Globus pallidus (tissue), 1 donor: Measurements from ENCODE around the gene GALNT18.
A peak's percentile ranks its signal among the peaks of the same experiment; 100 is the strongest.

Source experiments
- DNase-seq: peaks from one replicate; pipeline ENCODE4 v3.0.0-alpha.2; 2015; ENCODE audit warnings: low spot score

GALNT18 gene

GRCh38 chr11:11432621-11433319, 189.0 kb downstream of the GALNT18 start:
- DNase-seq = no peak

DNA sequence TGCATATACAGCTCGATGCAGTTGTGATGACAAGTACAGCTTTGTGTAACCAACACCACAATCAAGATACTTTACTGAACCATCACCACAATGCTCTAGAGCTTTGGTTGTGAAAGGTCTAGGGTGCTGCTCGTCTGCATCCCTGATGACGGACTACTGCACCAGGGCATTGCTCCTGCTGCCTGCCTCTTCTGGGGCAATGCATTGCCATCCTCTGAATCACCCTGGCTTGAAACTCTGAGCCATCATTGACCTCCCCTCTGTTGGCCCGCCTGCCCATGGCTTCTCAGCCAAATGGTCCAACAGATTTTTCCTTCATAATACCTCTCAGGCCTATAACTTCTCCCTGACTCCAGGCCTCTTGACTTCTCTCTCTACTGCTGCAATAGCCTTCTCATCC, 191.4 kb downstream of the GALNT18 start:
- no peak for DNase-seq

DNA sequence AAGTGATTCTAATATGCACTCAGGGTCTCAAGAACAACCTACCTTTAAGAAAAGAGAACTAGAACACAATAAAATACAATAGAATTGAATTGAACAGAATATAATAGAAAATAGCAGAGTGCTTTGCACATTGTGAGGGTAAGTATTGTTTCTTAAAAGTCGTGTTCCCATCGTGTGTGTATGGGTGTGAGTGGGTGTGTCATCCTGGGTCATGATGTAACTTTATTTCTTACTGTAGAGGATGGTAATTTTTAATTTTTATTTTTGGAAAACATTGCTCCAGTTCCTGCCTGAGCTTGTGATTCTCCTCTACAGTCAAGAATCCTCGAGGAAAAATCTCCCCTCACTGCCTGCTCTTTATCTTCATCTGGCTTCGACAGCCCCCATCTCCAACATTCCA, 193.1 kb downstream of the GALNT18 start:
- DNase-seq = no peak

DNA sequence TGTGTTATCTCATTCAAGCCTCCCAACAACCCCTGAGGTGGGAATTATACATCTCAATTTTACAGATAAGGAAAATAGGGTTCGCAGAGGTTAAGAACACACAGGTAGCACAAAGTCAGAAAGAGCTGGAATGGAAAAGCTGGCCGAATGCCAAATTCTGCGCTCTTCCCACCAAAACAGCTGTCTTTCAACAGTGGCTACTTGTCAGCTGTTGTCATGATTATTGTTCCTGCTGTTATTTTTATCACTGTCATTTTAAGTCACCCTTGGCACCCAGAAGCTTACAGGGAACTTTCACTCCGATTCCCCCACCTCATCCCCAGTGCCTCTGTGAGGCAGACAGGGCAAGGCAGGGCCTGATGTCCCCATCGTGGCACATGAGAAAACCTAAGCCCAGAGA, 194.3 kb downstream of the GALNT18 start:
- DNase-seq = no peak

GRCh38 chr11:11427140-11427539, 194.7 kb downstream of the GALNT18 start:
- DNase-seq = no peak

DNA sequence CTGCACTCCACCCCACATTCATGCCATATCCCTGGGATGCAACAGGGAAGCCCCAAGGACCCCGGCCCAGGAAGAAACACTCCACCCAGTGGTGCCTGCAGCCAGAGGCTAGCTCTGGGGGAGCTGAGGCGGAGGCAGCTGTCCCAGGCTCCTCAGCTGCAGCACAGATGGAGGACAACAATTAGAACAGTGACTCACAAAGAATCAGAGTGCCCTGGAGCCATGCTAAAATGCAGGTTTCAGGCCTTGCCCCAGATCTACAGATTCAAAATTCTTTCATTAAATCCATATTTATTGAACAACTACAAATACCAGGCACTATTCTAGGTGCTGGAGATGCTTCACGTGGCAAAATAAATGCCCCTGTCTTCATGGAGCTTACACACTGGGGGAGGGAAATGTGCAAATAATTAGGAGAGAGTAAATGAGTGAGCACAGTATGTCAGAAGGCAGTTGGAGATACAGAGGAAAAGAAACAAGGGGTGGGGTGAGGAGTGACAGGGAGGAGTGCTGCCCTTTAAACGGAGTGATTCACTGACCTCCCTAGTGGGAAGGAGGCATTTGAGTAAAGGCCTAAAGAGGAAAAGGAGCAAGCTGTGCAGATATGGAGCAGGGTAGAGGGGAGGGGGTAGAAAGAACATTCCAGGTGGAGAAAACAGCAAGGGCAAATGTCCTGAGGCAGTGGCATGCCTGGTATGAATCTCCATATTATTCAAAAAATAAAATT, 195.4 kb downstream of the GALNT18 start:
- no peak for DNase-seq

DNA sequence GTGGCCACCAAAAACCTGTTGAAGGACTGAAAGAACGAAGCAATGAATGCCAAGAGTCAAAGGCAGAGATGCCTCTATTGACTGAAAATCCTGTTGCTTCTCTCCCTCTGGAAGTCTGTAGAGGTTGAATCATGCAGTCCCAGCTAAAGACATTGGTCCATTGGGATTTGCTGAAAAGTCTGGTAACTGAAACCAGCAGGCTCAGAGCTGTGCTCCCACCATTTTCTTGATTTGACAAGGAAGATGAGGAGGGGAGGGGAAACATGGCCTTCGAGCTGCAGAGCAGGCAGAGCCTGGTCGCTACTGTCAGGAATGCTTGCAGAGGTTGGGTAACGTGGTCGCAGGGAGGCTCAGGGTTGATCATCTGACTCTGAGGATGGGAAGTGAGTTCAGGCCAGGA, 196.0 kb downstream of the GALNT18 start:
- no peak for DNase-seq

GRCh38 chr11:11424688-11425087, 197.1 kb downstream of the GALNT18 start:
- DNase-seq = no peak

DNA sequence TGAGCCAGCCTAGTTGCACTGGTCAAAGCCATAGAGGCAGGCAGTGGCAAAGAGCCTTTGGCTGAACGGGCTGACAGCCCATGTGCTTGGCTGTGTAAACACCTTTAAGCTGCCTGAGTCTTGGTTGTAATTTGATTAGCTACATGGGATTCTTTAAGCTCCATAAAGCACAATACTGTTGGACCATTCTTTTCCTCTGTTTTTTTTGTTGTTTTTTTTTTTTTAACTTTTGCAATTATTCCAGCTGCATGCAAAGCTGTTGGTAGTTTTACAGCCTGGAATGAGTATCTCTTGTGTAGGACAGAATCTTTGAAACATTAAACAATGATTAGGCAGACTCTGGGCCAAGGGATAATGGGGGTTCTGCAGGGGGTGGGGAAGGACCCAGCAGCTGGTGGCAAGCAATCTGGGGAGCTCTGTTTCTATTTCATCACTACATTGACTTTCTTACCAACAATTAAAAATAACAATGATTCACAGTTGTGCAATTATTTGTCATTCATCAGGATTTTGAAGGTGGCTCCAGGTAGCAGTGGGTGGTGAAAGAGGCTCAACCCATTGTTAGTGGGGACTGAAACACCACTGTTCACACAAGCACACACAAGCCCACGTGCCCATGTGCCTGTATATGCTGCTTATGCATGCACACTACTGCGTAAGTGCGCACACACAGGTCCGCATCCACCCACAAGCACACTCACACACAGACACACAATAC, 199.2 kb downstream of the GALNT18 start:
- DNase-seq = no peak

GRCh38 chr11:11421509-11421908, 200.3 kb downstream of the GALNT18 start:
- DNase-seq = no peak

DNA sequence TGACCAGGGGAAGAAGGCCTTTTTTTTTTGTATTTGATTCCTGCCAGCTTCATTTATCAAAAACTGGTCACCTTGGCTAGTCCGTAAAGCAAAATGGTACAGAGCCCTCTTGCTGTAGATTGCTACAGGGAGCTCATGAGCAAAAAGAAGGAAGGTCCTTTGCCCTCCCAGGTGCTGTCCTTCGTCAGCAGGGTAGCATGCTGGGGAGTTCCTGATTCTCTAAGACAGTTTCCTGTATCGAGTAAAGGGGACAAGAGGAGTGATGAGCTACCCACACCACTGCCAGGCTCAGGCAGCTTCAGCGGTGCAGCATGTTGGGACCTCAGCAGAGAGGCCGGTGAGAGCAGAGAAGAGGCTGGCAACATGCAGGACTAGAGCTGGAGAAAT, 200.9 kb downstream of the GALNT18 start:
- DNase-seq = no peak

DNA sequence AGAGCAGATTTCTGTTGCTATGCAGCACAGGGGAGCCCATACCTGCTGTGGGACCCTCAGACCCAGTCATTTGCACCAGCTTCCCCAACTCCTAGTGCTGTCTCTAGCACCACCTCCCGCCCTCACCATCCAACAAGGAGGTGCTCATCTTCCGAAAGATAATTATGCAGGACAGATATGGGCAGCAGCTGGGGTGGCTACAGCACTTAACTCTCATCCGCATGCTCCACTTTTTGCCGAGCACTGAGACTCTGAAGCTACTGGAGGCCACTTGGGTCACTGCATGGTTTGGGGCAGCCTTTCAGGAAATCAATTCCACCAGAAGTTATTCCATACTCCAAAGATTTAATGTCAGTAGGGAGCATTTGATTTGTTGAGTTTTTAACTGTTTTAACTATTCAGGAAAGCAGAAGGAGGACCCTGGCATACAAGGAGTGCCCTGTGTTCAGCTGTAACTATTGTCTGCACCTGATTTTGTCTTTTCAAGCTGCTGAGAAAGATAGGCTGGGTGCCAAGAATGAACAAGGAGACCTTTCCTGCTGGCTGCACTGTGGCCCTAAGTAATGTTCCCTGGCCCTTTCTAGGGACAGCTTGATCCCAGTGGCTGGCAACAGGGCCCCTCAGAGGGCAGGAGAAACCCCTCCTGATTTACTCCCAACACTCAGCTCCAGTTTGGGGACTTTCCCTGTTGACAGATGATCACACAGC, 201.5 kb downstream of the GALNT18 start:
- DNase-seq = no peak

- no peak for DNase-seq
Measured at GRCh38 chr11:11419747-11420146, 202.1 kb downstream of the GALNT18 start.

DNA sequence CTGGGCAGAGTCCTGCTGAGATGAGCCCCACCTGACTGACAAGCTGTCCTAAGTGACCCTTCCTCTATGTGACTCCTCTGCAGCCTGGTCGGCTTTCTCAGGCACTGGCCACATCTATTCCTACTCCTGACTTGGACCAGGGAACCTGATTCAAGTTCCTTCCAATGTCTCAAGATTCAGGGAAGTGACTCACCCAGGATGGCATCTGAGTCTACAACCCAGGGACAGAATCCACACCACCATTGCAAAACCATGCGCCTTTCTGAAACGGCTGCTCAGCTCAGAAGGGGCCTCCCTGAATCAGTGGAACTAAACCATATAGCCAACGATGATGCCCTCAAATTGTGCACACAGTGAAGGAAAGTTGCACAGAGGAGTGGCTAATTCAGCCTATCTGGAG, 204.9 kb downstream of the GALNT18 start:
- no peak for DNase-seq

DNA sequence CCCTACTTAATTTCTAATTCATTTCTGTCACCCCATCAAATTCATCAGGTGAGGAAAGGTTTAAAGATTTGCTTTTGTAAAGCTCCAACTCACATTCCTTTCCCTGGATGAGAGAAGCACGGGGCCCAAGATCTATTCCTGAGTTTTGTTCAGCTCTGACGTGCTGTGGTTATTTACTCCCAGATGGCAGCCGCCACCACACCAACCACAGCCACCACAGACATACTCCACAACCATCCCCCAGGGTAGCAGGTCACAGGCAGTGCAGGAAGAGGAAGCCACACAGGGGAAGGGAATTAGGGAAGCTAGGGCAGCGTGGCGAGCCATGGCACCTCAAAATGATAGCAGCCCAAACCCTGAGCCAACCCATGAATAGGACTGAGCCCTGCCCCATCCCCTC, 205.3 kb downstream of the GALNT18 start:
- peak; percentile 33 for DNase-seq

- DNase-seq = no peak
Measured at GRCh38 chr11:11415901-11416300, 205.9 kb downstream of the GALNT18 start.

DNA sequence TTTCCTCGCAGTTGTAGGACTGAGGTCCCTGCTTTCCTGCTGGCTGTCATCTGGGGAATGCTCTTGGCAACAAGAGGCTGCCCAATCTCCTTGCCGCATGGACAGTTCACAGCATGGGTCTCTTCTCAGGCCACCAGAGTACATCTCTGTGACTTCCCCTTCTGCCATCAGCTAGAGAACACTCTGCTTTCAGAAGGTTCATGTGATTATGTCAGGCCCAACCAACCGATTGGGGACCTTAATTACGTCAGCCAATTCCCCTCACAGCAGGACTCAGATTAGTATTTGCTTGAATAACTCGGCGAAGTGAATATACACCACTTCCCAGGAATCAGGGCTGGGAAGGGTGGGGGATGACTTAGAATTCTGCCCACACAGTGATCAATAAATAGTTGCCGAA, 206.8 kb downstream of the GALNT18 start:
- no peak for DNase-seq

DNA sequence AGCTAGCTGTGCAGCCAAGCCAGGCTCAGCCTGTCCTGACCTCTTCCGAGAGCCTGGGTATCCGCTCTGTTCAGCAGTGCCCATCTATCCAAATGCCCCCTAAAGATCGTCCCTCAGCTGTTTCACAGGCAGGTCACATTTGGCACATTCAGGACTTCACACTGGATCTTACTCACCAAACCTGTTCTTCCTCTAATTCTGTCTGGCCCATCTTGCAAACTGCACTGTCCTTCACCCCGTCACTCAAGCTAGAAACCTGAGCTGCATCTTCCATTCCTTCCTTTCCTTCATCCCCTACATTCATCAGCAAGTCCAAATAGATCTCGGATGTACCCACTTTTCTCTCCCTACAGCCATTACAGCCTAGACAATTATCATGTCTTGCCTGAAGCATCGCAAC, 208.0 kb downstream of the GALNT18 start:
- DNase-seq = no peak

DNA sequence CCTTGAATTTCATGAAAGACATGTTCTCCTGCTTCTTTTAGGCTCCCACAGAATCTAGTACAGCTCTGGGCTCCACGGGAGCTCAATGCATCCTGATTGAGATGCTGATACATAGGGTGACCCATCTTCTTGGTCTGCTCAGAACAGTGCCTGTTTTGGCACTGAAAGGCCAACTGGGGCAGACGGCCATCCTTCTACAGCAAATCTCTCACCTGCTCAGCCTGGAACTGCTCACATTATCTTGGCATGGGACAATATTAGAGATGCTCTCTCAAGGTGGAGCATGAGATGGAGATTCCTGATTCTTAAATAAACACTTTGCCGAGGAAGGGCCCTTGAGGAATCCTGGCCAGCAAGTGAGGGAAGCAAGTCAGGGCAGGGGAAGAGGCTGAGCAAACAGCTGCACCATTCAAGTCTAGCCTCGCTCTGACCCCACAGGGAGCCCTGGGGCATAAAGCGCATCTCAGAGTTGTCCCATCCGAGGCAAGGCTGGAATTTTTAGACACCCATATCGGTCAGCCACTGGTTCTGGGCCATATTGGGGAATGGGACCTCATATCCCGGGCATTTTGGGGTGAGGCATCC, 210.3 kb downstream of the GALNT18 start:
- no peak for DNase-seq

DNA sequence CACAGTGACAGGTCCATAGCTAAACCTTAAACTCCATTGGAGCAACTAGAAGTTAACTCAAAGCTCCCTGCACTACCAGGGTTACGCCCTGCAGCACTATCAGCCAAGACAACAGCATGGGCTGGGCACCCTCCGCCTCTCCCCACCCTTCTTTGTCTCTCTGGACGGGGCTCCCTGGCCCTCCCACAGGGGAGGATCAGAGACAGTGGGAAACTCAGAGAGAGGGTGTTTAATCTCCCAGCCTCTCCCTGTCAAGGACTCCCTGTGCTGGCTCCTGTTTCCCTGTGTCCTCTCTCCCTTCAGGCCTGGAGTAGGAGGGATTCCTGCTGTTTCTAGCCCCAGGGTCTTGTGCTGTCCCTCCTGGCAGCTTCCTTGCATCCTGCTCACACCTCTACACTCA, 211.9 kb downstream of the GALNT18 start:
- DNase-seq = no peak

DNA sequence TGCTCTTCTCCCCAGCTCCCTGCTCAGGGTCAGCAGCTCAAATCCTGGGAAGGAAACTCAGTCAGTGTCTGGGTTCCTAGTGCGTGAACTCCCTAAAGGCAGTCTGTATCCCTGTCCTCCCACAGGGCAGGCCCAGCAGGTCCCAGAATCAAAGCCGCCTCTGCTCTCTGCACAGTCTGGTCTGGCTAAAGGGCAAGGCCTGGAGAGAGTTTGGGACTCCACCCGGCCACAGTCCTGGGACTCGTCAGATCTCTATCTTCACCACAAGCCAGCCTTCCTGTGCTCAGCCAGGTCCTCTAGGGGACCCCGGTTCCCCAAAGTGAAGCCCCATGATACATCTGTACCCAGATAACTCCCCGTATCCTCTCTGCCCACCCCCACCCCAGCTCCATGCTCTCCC, 212.6 kb downstream of the GALNT18 start:
- DNase-seq = no peak
